Mammary epithelial cell (primary cell): ENCODE results near the gene CADM2.

Experiments used
- CTCF ChIP-seq, 2 donors: IDR thresholded peaks in 1 of 2; conservative IDR thresholded peaks in 1 of 2; 2 replicates each; pipeline ENCODE4 v1.5.1; 2011 to 2012; ENCODE audit warnings: inconsistent platforms in 2 of 2, low read length in 2 of 2, mild to moderate bottlenecking in 2 of 2, control low read depth in 1 of 2, low read depth in 1 of 2; ENCODE audit not compliant: insufficient read depth in 1 of 2; ENCODE audit errors: extremely low read depth in 1 of 2
- EZH2 ChIP-seq: IDR thresholded peaks from 2 replicates; pipeline ENCODE4 v1.6.1; 2012; ENCODE audit warnings: low read length, inconsistent platforms, borderline replicate concordance

- no peak for TF ChIP-seq CTCF (conservative IDR thresholded peaks at IDR 0.05 in 1 of 2, IDR thresholded peaks at IDR 0.05 in 1 of 2; ENCODE audit: extremely low read depth in 1 of 2, insufficient read depth in 1 of 2, low read depth in 1 of 2, low read length in 2 of 2)
- TF ChIP-seq EZH2, result no peak
Measured at GRCh38 chr3:85780806-85781205, 822.0 kb downstream of the CADM2 start.
